GM10266 (cell line): ENCODE data around the gene NPIPB6.

ENCODE experiments used
- DNase-seq: peaks from one replicate; pipeline ENCODE4 v3.0.0; 2012; ENCODE audit errors: extremely low spot score
- TF ChIP-seq, protein P1 (sequence below): IDR thresholded peaks from 2 replicates; pipeline ENCODE4 v1.5.1; 2012; ENCODE audit warnings: mild to moderate bottlenecking, low read depth; ENCODE audit not compliant: control insufficient read depth, insufficient read depth; ENCODE audit errors: missing control alignments

The NPIPB6 gene

DNA sequence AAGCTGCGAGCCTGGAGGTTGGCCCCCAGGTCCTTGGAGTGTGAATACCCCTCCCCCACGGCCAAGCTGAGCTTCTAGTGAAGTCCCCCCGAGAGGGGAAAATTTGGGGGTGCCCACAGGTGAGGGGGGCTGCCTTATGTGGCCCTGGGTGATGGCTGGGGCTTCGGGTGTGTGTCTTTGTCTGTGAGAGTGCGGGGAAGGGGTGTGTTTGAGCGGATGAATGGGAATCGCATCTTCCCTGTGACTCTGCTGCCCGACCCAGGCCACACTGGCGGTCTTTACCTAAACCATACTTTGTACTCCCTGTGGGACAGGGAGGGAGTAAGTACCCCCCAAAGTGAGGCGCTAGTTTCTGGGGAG, 69.7 kb downstream of the NPIPB6 start:
- TF ChIP-seq, protein P1, sequence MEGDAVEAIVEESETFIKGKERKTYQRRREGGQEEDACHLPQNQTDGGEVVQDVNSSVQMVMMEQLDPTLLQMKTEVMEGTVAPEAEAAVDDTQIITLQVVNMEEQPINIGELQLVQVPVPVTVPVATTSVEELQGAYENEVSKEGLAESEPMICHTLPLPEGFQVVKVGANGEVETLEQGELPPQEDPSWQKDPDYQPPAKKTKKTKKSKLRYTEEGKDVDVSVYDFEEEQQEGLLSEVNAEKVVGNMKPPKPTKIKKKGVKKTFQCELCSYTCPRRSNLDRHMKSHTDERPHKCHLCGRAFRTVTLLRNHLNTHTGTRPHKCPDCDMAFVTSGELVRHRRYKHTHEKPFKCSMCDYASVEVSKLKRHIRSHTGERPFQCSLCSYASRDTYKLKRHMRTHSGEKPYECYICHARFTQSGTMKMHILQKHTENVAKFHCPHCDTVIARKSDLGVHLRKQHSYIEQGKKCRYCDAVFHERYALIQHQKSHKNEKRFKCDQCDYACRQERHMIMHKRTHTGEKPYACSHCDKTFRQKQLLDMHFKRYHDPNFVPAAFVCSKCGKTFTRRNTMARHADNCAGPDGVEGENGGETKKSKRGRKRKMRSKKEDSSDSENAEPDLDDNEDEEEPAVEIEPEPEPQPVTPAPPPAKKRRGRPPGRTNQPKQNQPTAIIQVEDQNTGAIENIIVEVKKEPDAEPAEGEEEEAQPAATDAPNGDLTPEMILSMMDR = no peak
- no peak for DNase-seq

DNA sequence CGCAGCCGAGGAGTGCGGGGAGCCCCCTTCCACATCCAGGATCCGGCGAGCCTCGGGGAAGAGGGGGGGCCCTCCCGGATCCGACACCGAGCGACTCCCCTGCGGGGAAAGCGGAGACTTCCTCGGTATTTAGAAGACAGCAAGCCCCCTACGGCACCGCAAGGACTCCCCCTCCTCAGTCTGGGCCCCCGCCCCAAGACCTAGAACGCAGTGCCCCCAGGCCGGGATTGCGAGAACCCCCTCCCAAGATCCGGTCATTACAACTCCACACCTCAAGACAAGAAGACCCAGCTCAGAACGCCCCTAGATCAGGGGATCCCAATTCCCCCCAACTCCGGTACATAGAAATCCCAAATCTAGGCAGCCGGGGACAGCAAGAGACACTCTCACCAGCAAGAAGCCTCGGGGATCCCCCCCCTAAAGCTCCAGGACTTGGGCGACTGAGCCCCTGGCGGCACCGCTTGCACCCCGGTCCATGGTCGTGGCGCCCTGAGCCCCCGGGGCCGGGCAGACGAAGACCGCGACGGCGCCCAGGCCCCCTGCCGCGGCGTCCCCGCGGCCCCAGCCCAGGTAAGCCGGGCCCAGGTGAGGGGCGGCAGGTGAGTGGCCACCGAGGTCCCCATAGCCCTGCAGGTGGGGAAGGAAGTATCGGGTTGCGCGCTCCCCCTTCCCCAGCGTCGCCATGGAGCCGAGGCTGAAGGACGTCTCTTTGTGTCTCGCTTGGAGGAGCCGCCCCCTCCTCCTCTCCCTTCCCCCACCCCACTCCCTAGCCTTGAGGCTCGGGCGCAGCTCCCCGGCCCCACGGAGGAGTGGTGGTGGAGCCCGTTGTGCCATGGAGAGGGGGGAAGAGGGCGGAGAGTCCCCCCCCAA, 70.3 kb downstream of the NPIPB6 start:
- DNase-seq = no peak
- TF ChIP-seq, protein P1 = no peak
